ENCODE measurements around the gene UNKL.

UNKL gene

DNA sequence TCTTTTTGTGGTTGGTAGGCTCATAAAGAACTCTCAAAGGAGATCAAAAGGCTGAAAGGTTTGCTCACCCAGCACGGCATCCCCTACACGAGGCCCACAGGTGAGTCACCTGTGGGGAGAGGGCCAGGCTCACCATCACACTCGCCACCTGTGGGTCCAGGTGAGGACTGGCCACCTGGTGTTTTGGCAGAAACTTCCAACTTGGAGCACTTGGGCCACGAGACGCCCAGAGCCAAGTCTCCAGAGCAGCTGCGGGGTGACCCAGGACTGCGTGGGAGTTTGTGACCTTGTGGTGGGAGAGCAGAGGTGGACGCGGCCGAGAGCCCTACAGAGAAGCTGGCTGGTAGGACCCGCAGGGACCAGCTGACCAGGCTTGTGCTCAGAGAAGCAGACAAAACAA, 51.7 kb downstream of the UNKL start:
- H3K4me1 Mint-ChIP-seq = peaks cover 7% of the 10 kb centered on the region
- DNase-seq = no peak
- TF ChIP-seq, protein P1, sequence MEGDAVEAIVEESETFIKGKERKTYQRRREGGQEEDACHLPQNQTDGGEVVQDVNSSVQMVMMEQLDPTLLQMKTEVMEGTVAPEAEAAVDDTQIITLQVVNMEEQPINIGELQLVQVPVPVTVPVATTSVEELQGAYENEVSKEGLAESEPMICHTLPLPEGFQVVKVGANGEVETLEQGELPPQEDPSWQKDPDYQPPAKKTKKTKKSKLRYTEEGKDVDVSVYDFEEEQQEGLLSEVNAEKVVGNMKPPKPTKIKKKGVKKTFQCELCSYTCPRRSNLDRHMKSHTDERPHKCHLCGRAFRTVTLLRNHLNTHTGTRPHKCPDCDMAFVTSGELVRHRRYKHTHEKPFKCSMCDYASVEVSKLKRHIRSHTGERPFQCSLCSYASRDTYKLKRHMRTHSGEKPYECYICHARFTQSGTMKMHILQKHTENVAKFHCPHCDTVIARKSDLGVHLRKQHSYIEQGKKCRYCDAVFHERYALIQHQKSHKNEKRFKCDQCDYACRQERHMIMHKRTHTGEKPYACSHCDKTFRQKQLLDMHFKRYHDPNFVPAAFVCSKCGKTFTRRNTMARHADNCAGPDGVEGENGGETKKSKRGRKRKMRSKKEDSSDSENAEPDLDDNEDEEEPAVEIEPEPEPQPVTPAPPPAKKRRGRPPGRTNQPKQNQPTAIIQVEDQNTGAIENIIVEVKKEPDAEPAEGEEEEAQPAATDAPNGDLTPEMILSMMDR (IDR thresholded peaks at IDR 0.05) = no peak
- peaks cover 13% of the 10 kb centered on the region for H3K36me3 Mint-ChIP-seq (ENCODE audit: low read depth)
- H3K27me3 Mint-ChIP-seq (ENCODE audit: low read depth, poor library complexity) = no peaks in the 10 kb centered on the region
- no peak overlapping the region for H3K4me3 Mint-ChIP-seq
- no peaks in the 10 kb centered on the region for H3K9me3 Mint-ChIP-seq
- H3K27ac Mint-ChIP-seq = no peak overlapping the region

DNA sequence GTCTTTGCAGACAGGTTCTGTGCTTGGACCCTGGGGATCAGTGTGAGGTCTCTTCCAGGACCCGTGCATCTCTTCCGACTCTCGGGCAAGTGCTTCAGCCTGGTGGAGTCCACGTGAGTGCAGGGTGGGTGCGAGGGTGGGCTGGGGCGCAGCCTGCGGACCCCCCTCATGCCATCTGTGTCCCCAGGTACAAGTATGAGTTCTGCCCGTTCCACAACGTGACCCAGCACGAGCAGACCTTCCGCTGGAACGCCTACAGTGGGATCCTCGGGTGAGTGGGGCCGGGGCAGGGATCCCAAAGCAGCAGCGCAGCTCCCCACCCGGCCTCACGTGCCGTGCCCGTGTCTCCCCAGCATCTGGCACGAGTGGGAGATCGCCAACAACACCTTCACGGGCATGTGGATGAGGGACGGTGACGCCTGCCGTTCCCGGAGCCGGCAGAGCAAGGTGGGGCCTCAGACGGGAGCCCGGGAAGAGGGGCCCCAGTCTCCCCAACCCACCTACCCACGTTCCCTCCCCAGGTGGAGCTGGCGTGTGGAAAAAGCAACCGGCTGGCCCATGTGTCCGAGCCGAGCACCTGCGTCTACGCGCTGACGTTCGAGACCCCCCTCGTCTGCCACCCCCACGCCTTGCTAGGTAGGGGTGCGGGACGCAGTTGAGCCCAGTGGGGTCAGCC, 52.7 kb downstream of the UNKL start:
- TF ChIP-seq, protein P1 (IDR thresholded peaks at IDR 0.05) = no peak
- no peak overlapping the region for H3K27ac Mint-ChIP-seq
- H3K4me1 Mint-ChIP-seq = peaks cover 7% of the 10 kb centered on the region
- H3K27me3 Mint-ChIP-seq (ENCODE audit: low read depth, poor library complexity) = no peaks in the 10 kb centered on the region
- H3K9me3 Mint-ChIP-seq = no peaks in the 10 kb centered on the region
- DNase-seq = no peak
- H3K4me3 Mint-ChIP-seq = no peak overlapping the region
- H3K36me3 Mint-ChIP-seq (ENCODE audit: low read depth) = peaks cover 13% of the 10 kb centered on the region

DNA sequence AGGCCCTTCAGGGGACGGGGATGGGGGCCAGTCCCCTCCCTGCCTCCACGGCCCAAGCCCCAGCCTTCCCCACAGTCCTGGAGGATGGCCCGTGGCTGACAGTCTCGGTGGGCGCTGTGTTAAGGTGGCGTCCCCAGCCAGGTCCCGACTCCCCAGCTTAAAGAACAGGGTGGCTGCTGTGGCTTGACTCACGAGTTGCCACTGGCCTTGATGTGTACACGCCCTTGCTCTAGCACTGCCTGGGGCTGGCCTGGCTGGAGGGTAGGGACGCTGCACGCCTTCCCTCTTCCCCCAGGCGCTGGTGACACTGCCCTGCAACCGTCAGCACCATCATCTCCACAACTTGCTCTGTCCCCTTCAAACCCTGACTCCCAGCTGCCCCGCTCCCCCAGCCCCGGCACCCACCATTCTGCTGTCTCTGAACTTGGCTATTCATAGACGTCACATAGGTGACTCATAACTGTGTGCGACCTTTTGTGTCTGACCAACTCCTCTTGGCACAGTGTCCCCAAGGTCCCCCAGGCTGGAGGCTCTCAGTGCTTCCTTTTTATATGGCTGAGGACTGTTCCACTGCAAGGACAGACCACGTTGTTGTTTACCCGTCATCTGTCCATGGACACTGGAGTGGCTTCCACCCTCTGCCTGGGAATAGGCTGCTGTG, 56.5 kb downstream of the UNKL start:
- peaks cover 1% of the 10 kb centered on the region for H3K27me3 Mint-ChIP-seq (ENCODE audit: low read depth, poor library complexity)
- peaks cover 18% of the 10 kb centered on the region for H3K4me1 Mint-ChIP-seq
- no peaks in the 10 kb centered on the region for H3K9me3 Mint-ChIP-seq
- no peak overlapping the region for H3K27ac Mint-ChIP-seq
- H3K36me3 Mint-ChIP-seq (ENCODE audit: low read depth) = peaks cover 4% of the 10 kb centered on the region
- TF ChIP-seq, protein P1 (IDR thresholded peaks at IDR 0.05) = no peak
- no peak for DNase-seq
- H3K4me3 Mint-ChIP-seq = no peak overlapping the region

DNA sequence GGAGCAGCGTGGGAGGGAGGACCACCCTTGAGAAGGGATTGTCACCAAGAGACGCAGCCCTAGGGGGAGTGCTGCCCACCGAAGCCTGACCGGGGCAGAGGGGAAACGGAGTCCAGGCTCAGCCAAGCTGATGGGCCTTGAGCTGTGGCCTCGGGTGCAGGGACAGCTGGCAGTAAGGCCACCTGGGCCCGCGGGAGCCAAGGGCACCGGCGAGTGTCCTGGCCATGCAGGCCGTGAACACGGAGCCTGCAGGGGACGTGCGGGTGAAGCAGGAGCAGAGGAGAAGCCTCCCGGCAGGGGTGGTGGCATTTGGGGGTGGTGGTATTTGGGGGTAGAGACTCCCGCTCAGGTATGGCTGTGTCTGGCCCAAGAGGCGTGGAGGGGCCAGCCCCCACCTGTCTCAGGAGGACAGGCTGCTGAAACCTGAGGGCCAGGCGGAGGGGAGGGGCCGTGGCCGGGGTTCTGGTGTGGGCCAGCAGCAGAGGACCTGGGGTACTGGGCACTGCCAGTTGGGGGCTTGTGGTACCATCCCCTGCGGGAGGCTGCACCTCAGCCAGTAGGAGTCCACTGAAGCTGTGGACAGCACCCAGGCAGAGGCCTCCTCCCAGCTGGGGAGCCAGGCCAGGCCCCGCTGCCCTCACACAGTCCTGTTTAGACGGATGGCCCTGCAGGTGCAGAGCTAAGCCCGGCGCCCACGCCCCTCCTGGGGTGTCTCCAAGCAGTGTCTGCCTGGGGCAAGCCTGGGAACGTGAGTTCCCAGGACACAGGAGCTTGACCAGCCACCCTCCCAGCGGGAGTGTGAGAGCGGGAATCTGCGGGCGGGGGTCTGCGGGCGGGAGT, 58.2 kb downstream of the UNKL start:
- peaks cover 25% of the 10 kb centered on the region for H3K4me1 Mint-ChIP-seq
- no peaks in the 10 kb centered on the region for H3K9me3 Mint-ChIP-seq
- no peak overlapping the region for H3K27ac Mint-ChIP-seq
- H3K4me3 Mint-ChIP-seq = no peak overlapping the region
- TF ChIP-seq, protein P1 (IDR thresholded peaks at IDR 0.05) = no peak
- no peak for DNase-seq
- H3K36me3 Mint-ChIP-seq (ENCODE audit: low read depth) = peaks cover 4% of the 10 kb centered on the region
- peaks cover 8% of the 10 kb centered on the region for H3K27me3 Mint-ChIP-seq (ENCODE audit: low read depth, poor library complexity)

DNA sequence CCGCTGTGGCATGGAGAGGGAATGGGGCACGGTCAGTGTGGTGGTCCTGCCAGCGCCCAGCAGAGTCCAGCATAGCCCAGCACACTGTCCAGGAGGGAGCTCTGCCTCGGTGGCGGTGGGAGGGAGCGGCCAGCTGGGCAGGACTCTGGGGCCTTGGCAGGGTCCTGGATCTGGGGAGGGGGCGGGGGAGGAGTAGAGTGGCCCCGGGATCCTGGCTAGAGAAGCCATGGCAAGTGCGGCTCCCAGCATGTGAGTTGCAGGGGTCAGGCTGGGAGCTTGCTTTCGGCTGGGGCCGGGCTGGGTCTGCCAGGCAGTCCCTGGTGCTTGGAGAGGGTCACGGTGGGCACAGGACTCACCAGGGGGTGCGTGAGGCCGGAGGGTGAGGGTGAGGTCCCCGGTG, 58.9 kb downstream of the UNKL start:
- Mint-ChIP-seq H3K27me3 (ENCODE audit: low read depth, poor library complexity) (peaks cover 8% of the 10 kb centered on the region), H3K4me1 (peaks cover 25% of the 10 kb centered on the region), H3K9me3 (no peaks in the 10 kb centered on the region), H3K36me3 (ENCODE audit: low read depth) (peaks cover 4% of the 10 kb centered on the region), H3K4me3 (no peak overlapping the region), H3K27ac (no peak overlapping the region)
- TF ChIP-seq, protein P1 (IDR thresholded peaks at IDR 0.05) = no peak
- DNase-seq = no peak

Data from nephron progenitor cell (in vitro differentiated cells).